ENCODE measurements around the gene INAVA.
"Not testable (repeated sequence)": the region's sequence is repeated elsewhere in the genome, so short reads cannot be mapped to it uniquely, and the experiment has no call there.

Gene INAVA

GRCh38 chr1:200897259-200897658 is 2.6 kb downstream of the INAVA start:
- no peak for DNase-seq (ENCODE audit: low read depth in 3 of 3, low spot score in 1 of 3)

- DNase-seq (ENCODE audit: low read depth in 3 of 3, low spot score in 1 of 3): no peak
Measured at GRCh38 chr1:200899015-200899386, 4.3 kb downstream of the INAVA start.

DNA sequence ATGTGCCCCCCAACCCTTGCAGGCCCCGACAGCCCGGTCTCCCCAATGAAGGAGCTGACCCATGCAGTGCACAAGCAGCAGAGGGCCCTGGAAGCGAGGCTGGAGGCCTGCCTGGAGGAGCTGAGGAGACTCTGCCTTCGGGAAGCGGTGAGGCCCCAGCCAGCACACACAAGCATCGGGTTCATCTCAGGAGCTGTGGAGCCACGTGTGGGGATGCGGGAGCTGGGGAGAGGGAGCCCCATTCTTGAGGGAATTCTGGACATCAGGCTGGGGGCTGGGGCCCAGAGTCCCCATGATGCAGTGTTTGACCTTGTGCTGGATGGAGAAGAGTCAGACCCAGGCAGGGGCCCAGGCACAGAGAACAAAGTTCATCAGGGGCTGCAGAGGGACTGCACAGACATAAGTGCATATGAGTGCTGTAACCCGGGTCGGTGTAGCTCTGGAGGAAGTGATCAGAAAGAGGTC is 4.8 kb downstream of the INAVA start:
- no peak for DNase-seq (ENCODE audit: low read depth in 3 of 3, low spot score in 1 of 3)

GRCh38 chr1:200899954-200900867 is 5.5 kb downstream of the INAVA start:
- DNase-seq (ENCODE audit: low read depth in 3 of 3, low spot score in 1 of 3): no peak

DNA sequence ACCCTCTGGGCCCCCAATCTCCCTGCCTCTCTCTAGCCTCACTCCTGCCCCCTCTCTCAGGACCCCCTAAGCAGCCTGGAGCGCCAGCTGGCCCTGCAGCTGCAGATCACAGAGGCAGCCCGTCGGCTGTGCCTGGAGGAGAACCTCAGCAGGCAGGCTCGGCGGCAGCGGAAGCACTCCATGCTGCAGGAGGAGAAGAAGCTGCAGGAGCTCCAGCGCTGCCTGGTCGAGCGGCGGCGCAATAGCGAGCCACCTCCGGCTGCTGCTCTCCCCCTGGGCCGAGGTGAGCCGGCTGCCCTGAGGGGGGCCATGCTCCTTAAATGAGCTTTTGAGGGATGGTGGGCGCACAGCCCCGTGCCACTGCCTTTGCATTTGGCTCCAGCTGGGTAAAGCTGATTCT is 6.2 kb downstream of the INAVA start:
- DNase-seq (ENCODE audit: low read depth in 3 of 3, low spot score in 1 of 3): no peak

GRCh38 chr1:200901350-200901749 is 6.7 kb downstream of the INAVA start:
- DNase-seq (ENCODE audit: low read depth in 3 of 3, low spot score in 1 of 3): no peak

GRCh38 chr1:200901796-200902444 is 7.2 kb downstream of the INAVA start:
- no peak for DNase-seq (ENCODE audit: low read depth in 3 of 3, low spot score in 1 of 3)

- DNase-seq (ENCODE audit: low read depth in 3 of 3, low spot score in 1 of 3): no peak
Measured at GRCh38 chr1:200903793-200904192, 9.1 kb downstream of the INAVA start.

GRCh38 chr1:200904772-200905171 is 10.1 kb downstream of the INAVA start:
- no peak for DNase-seq (ENCODE audit: low read depth in 3 of 3, low spot score in 1 of 3)

GRCh38 chr1:200905411-200906052 is 10.8 kb downstream of the INAVA start:
- peak in 2 of 3 donors; percentile 17 to 19 for DNase-seq (ENCODE audit: low read depth in 3 of 3, low spot score in 1 of 3)

GRCh38 chr1:200906491-200906890 is 11.8 kb downstream of the INAVA start:
- no peak for DNase-seq (ENCODE audit: low read depth in 3 of 3, low spot score in 1 of 3)

DNA sequence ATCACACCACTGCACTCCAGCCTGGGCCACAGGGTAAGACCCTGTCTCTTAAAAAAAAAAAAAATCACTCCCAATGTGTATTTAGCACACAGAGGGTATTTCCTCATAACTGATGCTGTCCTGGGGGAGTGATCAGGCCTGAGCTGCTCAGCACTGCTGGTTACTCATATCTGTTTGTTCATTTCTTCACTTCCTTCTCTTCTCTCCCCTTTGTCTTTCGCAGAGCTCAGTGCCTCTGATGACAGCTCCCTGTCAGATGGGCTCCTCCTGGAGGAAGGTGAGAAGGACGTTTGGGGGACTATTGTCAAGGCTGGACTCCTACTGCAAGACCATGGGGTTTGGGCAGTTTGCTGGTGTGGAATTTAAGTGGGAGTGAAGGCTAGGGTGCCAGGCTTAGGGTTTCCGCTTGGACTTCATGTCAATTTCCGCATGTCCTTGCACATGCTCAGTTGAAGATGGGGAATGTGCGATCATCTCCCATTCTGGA is 13.0 kb downstream of the INAVA start:
- no peak for DNase-seq (ENCODE audit: low read depth in 3 of 3, low spot score in 1 of 3)

DNA sequence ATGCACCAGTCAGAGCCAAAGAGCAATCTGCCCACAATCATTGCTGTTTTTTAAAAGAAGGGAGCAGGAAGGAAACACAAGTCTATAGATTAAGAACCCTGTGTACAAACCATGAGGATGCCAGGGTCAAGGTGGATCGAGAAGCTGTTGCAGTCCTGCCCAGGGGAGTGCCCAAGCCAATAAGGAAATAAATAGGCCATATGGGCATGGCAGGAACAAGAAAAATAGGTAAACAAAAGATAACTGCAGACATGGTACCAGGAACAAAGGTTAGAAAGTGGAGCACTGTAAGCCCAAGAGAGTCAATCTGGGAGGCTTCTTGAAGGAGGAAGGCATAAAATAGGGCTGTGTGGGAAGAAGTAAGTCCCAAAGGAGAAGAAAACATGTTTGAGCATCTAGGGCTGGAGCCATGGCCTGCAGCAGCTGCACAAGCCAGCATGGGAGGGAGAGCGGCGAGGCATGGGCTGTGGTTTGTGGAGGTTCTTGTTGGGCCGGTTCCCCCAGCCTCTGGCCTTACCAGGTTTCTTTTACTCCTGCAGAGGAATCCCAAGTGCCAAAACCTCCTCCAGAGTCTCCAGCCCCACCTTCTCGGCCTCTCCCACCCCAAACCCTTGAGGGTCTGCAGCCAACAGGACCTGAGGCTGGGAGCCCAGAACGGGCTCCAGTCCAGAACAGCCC is 13.6 kb downstream of the INAVA start:
- no peak for DNase-seq (ENCODE audit: low read depth in 3 of 3, low spot score in 1 of 3)

- no peak for DNase-seq (ENCODE audit: low read depth in 3 of 3, low spot score in 1 of 3)
Measured at GRCh38 chr1:200909071-200909470, 14.4 kb downstream of the INAVA start.

DNA sequence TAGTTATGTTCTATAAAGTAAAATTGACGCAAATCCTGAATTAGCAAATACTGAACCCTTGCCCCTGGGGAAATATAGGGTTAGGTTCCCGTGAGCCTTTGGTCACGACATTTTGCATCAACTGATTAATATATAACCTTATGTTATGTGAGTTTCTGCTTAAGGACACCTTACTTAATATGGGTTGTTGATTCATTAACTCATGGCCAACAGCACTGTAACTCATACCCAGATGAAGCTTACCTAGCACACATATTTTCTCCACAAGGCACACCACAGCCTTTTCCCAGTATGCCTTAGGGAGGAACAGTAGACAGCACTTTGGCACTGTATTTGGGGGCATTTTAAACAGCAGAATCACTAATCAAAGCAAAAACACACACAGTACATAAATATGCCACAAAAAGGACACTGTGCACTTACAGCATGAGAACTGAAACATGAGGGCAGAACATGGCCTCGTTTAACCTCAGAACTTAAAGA is 15.1 kb downstream of the INAVA start:
- DNase-seq (ENCODE audit: low read depth in 3 of 3, low spot score in 1 of 3): no peak

GRCh38 chr1:200911361-200911760 is 16.7 kb downstream of the INAVA start:
- DNase-seq (ENCODE audit: low read depth in 3 of 3, low spot score in 1 of 3): no peak

GRCh38 chr1:200911936-200912335 is 17.2 kb downstream of the INAVA start:
- not testable (repeated sequence) for DNase-seq (ENCODE audit: low read depth in 3 of 3, low spot score in 1 of 3)

- DNase-seq (ENCODE audit: low read depth in 3 of 3, low spot score in 1 of 3): no peak
Measured at GRCh38 chr1:200912737-200913407, 18.2 kb downstream of the INAVA start.

DNA sequence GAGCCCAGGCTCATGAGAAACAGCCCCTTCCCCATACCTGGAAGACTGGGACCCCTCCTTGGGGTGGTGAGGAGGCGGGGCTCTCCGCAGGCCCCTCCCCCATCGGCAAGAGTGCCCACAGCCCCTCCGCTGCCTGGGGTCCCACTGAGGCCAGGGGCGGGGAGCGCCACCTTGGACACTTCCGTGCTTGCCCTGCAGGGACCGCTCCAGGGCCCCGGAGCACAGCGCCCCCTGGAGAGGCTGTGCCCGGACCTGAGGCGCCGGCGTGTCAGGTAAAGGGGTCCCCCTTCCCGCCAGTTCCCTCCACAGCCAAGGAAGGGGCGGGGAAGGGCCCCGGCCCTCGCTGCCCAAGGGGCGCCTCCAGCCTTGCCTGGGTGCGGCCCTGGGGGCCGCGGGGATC is 21.5 kb downstream of the INAVA start:
- DNase-seq (ENCODE audit: low read depth in 3 of 3, low spot score in 1 of 3): no peak

DNA sequence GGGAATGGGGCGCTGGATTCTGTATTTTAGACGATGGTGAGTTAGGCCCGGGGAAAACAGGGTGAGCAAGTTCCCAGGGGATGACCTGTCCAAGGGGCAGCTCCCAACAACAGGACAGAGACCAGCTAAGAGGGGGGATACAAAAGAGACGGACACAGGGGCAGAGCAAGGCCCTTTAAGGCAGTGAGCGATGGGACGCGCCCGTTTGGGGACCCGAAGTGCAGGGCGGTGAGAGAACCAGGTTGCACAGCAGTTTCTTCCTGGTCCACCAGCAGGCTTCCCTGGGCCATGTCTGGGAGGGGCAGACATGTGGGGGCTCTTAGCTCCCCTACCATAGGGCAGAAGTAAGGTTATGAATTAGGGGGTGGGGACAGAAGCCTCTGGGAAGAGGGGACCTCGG is 22.0 kb downstream of the INAVA start:
- DNase-seq (ENCODE audit: low read depth in 3 of 3, low spot score in 1 of 3): no peak
